Ishikawa (cell line): ENCODE results near the gene SLC30A3.

ENCODE experiments used
- NFIC ChIP-seq: IDR thresholded peaks from 2 replicates; pipeline ENCODE4 v1.6.1; 2012
- RAD21 ChIP-seq: IDR thresholded peaks from 2 replicates; pipeline ENCODE4 v1.6.1; 2012; ENCODE audit warnings: low read depth
- REST ChIP-seq: IDR thresholded peaks from 2 replicates; pipeline ENCODE4 v1.6.1; 2012; ENCODE audit warnings: low read depth, mild to moderate bottlenecking
- TCF12 ChIP-seq: IDR thresholded peaks from 2 replicates; pipeline ENCODE4 v1.6.1; 2012; ENCODE audit warnings: low read depth
- YY1 ChIP-seq: IDR thresholded peaks from 2 replicates; pipeline ENCODE4 v1.6.1; 2012; ENCODE audit warnings: low read depth

GRCh38 chr2:27281442-27281841, 18.6 kb upstream of the SLC30A3 start:
- TF ChIP-seq NFIC (no peak), TCF12 (no peak), REST (no peak), YY1 (no peak), RAD21 (no peak)
